HCT116 (cell line): ENCODE results near the gene METTL25.

ENCODE experiments used
- EZH2 ChIP-seq: fragments of 200-600 bp; sonication (generic); IDR thresholded peaks from 2 replicates; pipeline ENCODE4 v1.6.1; 2017; ENCODE audit warnings: antibody characterized with exemption, mixed run types
- EZH2phosphoT487 ChIP-seq: fragments of 200-600 bp; IDR thresholded peaks from 2 replicates; pipeline ENCODE4 v1.6.1; 2018; ENCODE audit warnings: antibody characterized with exemption, borderline replicate concordance
- POLR2A ChIP-seq: IDR thresholded peaks from 2 replicates; pipeline ENCODE4 v1.7.0; 2011; ENCODE audit warnings: borderline replicate concordance; ENCODE audit not compliant: insufficient read depth, insufficient read length; ENCODE audit errors: extremely low read depth
- POLR2AphosphoS5 ChIP-seq: IDR thresholded peaks from 2 replicates; pipeline ENCODE4 v1.6.1; 2011; ENCODE audit warnings: mild to moderate bottlenecking, low read depth, low read length, moderate library complexity
- TF ChIP-seq, protein P1 (sequence below), 3 experiments: fragments of 200-600 bp in 1 of 3; sonication (generic) in 1 of 3; IDR thresholded peaks in 2 of 3; conservative IDR thresholded peaks in 1 of 3; 2 replicates each; pipeline ENCODE4 v1.5.1; 2012 to 2017; ENCODE audit warnings: low read depth in 2 of 3, low read length in 2 of 3, antibody characterized with exemption in 1 of 3, borderline replicate concordance in 1 of 3, control low read depth in 1 of 3, mild to moderate bottlenecking in 1 of 3, mixed read lengths in 1 of 3, mixed run types in 1 of 3, moderate library complexity in 1 of 3; ENCODE audit not compliant: insufficient read depth in 1 of 3
- TF ChIP-seq, protein P2 (sequence below): IDR thresholded peaks from 2 replicates; pipeline ENCODE4 v1.6.1; 2012

DNA sequence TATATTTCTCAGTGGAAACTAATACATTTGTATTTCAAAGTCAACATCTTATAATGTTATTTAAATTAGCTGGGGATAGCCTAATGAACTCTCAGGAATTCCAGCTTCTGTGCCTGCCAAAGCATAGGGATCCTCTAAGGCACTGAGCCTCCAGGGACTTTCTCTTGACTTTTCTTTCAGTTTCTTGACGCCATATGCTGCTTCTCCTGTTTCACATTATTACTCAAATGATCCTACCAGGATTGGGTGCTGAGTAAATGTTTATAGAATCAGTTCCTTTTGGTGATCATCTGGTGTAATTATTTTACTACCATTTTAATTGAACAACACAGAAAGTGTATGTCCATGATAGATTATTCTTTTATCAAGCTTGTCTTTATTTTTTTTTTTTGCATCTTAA is 7.9 kb downstream of the METTL25 start:
- TF ChIP-seq EZH2 (no peak), POLR2A (no peak), EZH2phosphoT487 (no peak), POLR2AphosphoS5 (no peak)
- TF ChIP-seq, protein P1, sequence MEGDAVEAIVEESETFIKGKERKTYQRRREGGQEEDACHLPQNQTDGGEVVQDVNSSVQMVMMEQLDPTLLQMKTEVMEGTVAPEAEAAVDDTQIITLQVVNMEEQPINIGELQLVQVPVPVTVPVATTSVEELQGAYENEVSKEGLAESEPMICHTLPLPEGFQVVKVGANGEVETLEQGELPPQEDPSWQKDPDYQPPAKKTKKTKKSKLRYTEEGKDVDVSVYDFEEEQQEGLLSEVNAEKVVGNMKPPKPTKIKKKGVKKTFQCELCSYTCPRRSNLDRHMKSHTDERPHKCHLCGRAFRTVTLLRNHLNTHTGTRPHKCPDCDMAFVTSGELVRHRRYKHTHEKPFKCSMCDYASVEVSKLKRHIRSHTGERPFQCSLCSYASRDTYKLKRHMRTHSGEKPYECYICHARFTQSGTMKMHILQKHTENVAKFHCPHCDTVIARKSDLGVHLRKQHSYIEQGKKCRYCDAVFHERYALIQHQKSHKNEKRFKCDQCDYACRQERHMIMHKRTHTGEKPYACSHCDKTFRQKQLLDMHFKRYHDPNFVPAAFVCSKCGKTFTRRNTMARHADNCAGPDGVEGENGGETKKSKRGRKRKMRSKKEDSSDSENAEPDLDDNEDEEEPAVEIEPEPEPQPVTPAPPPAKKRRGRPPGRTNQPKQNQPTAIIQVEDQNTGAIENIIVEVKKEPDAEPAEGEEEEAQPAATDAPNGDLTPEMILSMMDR (IDR thresholded peaks at IDR 0.05 in 2 of 3, conservative IDR thresholded peaks at IDR 0.05 in 1 of 3; ENCODE audit: borderline replicate concordance in 1 of 3, insufficient read depth in 1 of 3, low read depth in 2 of 3, low read length in 2 of 3), result no peak
- TF ChIP-seq, protein P2, sequence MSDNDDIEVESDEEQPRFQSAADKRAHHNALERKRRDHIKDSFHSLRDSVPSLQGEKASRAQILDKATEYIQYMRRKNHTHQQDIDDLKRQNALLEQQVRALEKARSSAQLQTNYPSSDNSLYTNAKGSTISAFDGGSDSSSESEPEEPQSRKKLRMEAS, result no peak
